OCI-M2 (cell line): ENCODE measurements around the gene APOO.

Source experiments
- DNase-seq: peaks from one replicate; lab custom pipeline; 2025; ENCODE audit not compliant: unreplicated experiment; lab: John Stamatoyannopoulos, UW

The APOO gene

GRCh38 chrX:23820235-23820782, 87.4 kb downstream of the APOO start:
- no peak for DNase-seq

GRCh38 chrX:23819385-23820234, 88.1 kb downstream of the APOO start:
- DNase-seq = no peak

DNA sequence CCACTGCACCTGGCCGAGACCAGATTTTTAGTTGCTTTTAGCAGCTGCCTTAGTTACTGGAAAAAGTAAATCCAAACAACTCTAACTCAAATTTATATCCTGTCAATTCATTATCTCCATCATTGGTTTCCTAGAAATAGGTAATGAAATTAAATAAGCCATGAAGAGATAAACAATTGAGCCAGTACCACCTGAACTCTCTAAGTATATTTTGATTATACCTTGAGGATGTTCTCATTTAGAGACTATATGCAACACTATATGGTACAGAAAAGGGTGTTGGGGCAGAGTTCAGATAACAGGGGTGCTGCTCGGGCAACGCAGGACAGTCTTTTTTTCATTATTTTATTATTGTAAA, 89.8 kb downstream of the APOO start:
- DNase-seq = no peak

DNA sequence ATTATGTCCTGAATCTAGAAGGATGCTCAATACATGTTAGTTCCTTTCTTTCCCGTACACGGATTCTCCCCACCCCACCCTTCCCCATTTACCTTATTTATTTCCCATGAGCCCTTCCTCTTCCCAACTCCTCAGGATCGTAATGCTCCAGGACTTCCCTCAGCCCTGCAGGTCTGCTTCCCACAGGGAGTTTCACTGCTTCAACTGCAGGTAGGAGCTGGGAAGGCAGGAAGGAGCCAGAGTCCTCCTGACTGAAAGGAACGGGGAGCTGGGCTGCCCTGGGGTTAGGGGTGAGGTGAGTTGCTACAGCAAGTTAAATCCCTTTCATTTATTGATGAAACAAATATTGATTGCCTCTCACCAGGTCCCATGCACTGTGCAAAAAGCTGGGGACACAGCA, 91.6 kb downstream of the APOO start:
- DNase-seq = no peak

GRCh38 chrX:23815376-23815775, 92.4 kb downstream of the APOO start:
- no peak for DNase-seq

GRCh38 chrX:23813808-23814207, 93.9 kb downstream of the APOO start:
- no peak for DNase-seq

GRCh38 chrX:23811656-23812055, 96.1 kb downstream of the APOO start:
- DNase-seq = no peak

GRCh38 chrX:23811108-23811651, 96.6 kb downstream of the APOO start:
- DNase-seq = no peak

DNA sequence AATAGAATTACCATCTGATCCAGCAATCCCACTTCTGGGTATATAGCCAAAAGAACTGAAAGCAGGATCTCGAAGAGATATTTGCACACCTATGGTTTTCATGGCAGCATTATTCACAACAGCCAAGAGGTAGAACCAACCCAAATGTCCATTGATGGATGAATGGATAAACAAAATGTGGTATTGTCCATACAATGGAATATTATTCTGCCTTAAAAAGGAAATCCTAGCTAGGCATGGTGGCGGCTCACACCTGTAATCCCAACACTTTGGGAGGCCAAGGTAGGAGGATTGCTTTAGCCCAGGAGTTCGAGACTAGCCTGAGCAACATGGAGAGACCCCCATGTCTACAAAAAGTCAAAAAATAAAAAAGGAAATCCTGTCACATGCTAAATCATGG, 97.5 kb downstream of the APOO start:
- DNase-seq = no peak

DNA sequence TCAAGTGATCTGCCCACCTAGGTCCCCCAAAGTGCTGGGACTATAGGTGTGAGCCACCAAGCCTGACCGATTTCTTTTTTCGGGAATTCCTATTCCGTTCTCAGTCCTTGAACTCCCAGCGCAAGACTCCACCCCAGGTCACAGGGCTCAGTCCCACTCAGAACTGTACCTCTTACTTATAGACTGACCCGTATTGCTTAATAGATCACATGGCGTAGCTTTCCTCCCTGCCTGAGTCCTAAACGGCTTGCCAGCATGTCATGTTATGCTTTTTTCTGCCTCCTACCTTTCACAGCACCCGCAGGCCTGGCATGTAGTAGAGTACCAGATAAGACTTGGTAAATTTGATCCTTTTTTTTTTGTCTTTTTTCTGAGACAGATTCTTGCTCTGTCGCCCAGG, 102.3 kb downstream of the APOO start:
- no peak for DNase-seq

- no peak for DNase-seq
Measured at GRCh38 chrX:23804578-23804977, 103.2 kb downstream of the APOO start.

DNA sequence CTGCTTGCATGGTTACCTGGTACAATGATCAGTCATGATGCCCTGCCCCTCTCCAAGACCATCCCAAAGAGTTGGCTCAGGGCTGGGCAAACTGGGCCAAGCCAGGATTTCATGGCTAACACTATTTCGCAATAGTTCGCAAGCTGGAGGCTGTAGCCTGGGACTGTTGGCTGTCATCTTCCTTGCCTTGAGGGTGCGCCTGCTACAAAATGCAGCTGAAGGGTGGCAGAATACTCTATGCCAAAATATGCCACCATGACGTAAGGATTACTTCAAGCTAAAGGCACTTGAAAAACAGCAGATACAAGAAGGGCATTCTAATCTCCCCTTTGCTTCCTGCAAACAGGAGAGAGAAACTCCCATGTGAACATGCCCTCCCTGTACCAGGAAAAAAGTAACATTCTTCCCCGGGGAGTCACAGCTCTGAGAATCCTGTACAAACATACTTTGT, 103.8 kb downstream of the APOO start:
- DNase-seq = no peak

- no peak for DNase-seq
Measured at GRCh38 chrX:23802431-23802830, 105.3 kb downstream of the APOO start.

- DNase-seq = no peak
Measured at GRCh38 chrX:23799469-23800065, 108.2 kb downstream of the APOO start.

DNA sequence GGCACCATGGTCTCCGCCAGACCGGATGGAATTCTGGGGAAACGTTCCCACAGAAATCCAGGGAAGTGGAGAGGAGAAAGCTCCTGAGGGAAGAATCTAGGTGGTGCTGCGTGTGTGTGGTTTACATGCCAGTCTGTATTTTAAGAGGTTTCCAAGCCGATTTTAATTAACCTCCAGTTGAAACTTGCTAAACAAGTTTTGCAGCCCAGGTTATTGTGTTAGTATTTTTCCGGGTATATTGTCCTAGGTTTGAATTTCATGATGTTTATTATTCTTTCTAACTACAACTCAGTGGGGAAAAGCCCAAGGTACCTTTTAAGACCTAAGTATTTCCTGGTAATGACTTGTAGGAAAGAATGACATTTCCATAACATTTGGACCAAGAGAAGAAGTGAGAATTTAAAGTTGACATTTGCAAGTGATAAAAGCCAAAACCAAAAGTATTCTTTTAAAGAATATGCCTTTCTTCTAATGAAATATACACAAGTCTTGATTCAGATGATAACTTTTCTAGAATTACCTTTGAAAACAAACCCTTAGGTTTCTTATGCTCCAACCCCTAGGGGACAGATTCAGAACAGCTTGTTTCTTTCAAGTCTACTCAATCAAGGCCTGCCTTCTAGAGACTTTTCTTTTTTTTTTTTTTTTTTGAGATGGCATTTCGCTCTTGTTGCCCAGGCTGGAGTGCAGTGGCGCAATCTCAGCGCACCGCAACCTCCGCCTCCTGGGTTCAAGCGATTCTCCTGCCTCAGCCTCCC, 110.2 kb downstream of the APOO start:
- no peak for DNase-seq

- no peak for DNase-seq
Measured at GRCh38 chrX:23795221-23795620, 112.5 kb downstream of the APOO start.

DNA sequence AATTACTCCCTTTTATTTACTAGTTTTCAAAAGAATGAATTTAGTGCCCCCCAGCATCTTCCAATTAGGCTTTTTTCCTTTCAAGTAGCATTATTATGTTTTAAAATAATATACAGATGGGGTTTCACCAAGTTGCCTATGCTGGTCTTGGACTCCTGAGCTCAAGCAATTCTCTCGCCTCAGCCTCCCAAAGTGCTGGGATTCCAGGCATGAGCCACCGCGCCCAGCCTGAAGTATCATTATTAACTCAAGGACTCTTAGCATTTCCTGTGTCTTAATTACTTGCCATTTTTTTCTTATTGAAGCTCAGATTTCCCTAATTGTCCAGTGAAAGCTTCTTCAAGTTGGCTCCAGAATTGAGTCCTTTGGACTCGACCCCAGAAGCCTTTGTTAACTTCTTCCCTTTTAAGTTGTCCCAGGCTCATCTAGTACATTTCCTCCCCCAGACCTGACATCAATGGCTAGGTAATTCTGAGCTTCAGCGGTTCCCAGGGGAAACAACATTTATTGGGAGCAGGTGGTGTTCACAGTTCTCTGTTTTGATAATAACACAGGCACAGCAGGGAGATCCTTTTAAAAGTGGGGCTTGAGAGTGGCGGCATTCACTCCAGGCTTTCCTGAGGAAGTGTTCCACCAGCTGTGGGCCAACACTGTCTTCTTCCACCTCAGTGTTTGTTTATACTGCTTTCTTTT, 114.7 kb downstream of the APOO start:
- DNase-seq = no peak

- no peak for DNase-seq
Measured at GRCh38 chrX:23790155-23790497, 117.6 kb downstream of the APOO start.

GRCh38 chrX:23789386-23790154, 118.2 kb downstream of the APOO start:
- DNase-seq = no peak

- DNase-seq = no peak
Measured at GRCh38 chrX:23788946-23789345, 118.8 kb downstream of the APOO start.
